ENCODE measurements around the gene CD248.

DNA sequence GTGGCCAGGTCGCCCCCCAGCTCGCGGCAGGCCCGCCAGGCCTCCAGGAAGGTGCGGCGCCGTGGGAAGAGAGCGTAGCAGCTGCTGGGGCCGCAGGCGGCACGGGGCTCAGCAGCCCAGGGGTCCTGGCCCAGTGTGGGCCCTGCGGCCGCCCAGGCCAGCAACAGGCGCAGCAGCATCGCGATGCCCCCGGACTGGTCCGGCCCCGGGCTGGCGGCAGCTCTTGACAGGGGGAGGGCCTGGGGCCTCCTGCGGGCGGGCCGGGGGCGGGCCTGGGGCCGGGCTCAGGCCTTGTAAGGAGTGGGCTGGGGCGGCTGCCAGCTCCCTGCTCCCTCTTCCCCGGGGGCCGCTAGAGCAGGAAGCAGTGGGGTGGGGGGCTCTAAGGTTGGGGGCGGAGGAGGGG is at the start of gene CD248:
- TF ChIP-seq, protein P1, sequence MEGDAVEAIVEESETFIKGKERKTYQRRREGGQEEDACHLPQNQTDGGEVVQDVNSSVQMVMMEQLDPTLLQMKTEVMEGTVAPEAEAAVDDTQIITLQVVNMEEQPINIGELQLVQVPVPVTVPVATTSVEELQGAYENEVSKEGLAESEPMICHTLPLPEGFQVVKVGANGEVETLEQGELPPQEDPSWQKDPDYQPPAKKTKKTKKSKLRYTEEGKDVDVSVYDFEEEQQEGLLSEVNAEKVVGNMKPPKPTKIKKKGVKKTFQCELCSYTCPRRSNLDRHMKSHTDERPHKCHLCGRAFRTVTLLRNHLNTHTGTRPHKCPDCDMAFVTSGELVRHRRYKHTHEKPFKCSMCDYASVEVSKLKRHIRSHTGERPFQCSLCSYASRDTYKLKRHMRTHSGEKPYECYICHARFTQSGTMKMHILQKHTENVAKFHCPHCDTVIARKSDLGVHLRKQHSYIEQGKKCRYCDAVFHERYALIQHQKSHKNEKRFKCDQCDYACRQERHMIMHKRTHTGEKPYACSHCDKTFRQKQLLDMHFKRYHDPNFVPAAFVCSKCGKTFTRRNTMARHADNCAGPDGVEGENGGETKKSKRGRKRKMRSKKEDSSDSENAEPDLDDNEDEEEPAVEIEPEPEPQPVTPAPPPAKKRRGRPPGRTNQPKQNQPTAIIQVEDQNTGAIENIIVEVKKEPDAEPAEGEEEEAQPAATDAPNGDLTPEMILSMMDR (IDR thresholded peaks at IDR 0.05; ENCODE audit: insufficient read depth, low read length), result no peak
- no peak for TF ChIP-seq GABPA (IDR thresholded peaks at IDR 0.05; ENCODE audit: low read depth)
- TF ChIP-seq, protein P2, sequence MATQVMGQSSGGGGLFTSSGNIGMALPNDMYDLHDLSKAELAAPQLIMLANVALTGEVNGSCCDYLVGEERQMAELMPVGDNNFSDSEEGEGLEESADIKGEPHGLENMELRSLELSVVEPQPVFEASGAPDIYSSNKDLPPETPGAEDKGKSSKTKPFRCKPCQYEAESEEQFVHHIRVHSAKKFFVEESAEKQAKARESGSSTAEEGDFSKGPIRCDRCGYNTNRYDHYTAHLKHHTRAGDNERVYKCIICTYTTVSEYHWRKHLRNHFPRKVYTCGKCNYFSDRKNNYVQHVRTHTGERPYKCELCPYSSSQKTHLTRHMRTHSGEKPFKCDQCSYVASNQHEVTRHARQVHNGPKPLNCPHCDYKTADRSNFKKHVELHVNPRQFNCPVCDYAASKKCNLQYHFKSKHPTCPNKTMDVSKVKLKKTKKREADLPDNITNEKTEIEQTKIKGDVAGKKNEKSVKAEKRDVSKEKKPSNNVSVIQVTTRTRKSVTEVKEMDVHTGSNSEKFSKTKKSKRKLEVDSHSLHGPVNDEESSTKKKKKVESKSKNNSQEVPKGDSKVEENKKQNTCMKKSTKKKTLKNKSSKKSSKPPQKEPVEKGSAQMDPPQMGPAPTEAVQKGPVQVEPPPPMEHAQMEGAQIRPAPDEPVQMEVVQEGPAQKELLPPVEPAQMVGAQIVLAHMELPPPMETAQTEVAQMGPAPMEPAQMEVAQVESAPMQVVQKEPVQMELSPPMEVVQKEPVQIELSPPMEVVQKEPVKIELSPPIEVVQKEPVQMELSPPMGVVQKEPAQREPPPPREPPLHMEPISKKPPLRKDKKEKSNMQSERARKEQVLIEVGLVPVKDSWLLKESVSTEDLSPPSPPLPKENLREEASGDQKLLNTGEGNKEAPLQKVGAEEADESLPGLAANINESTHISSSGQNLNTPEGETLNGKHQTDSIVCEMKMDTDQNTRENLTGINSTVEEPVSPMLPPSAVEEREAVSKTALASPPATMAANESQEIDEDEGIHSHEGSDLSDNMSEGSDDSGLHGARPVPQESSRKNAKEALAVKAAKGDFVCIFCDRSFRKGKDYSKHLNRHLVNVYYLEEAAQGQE (IDR thresholded peaks at IDR 0.05; ENCODE audit: insufficient replicate concordance, low read depth), result no peak
- TF ChIP-seq POLR2AphosphoS5 (IDR thresholded peaks at IDR 0.05; ENCODE audit: low read depth), result no peak
- TF ChIP-seq SPI1 (IDR thresholded peaks at IDR 0.05; ENCODE audit: borderline replicate concordance, low read depth), result no peak

Data from HL-60 (cell line).